ENCODE measurements around the gene MLLT10. TPM values are rescaled to one million over a fixed set of nuclear protein-coding genes. Genes with fewer than 3 reads are reported as not detected.
A peak's percentile ranks its signal among the peaks of the same experiment; 100 is the strongest.

The MLLT10 gene
- total and polyA plus RNA-seq, 2 of the 8 experiments (the other 6 are each of a cell fraction or from before 2014, with no cell fraction given): 53.1 to 62.1 TPM

- TF ChIP-seq BRCA1 (IDR thresholded peaks at IDR 0.05; ENCODE audit: low read depth, low read length) (no peak), EZH2 (IDR thresholded peaks at IDR 0.05; ENCODE audit: low read depth, low read length, severe bottlenecking) (no peak), KDM1A (IDR thresholded peaks at IDR 0.05; ENCODE audit: borderline replicate concordance, low read length) (no peak), CHD2 (IDR thresholded peaks at IDR 0.05; ENCODE audit: low read length) (no peak), CREB1 (IDR thresholded peaks at IDR 0.05) (no peak), FOSL1 (IDR thresholded peaks at IDR 0.05; ENCODE audit: insufficient read depth, low read depth, low read length) (no peak), CTBP2 (IDR thresholded peaks at IDR 0.05; ENCODE audit: borderline replicate concordance, insufficient read depth, insufficient read length, low read length) (no peak), RXRA (IDR thresholded peaks at IDR 0.05; ENCODE audit: insufficient read depth, low read depth, low read length) (no peak), BACH1 (IDR thresholded peaks at IDR 0.05; ENCODE audit: low read length) (no peak), YY1 (IDR thresholded peaks at IDR 0.05; ENCODE audit: low read depth, low read length) (no peak), GTF2F1 (IDR thresholded peaks at IDR 0.05; ENCODE audit: borderline replicate concordance, low read depth, low read length) (no peak), ZNF274 (IDR thresholded peaks at IDR 0.05; ENCODE audit: borderline replicate concordance, extremely low read depth, low read length) (no peak), KDM4A (IDR thresholded peaks at IDR 0.05; ENCODE audit: low read depth, low read length, severe bottlenecking) (no peak), HDAC2 (IDR thresholded peaks at IDR 0.05; ENCODE audit: borderline replicate concordance in 1 of 2, low read depth in 2 of 2, low read length in 2 of 2) (no peak), POLR2A (IDR thresholded peaks at IDR 0.05; ENCODE audit: control extremely low read depth in 1 of 2, low read depth in 2 of 2, low read length in 2 of 2) (peak in 1 of 2 experiments; percentile 56; a peak in 1 of 3 replicates)
Observed at GRCh38 chr10:21524526-21525366, 9.3 kb upstream of the MLLT10 start (continued).
